ENCODE results near the gene SLC25A13. TPM values are rescaled to one million over a fixed set of nuclear protein-coding genes. Genes with fewer than 3 reads are reported as not detected.

SLC25A13 gene
- total RNA-seq, 1 experiment from 2014 or later, result 71.7 TPM

- H3K56ac ChIP-seq (ENCODE audit: insufficient read length, low read depth, low read length), result no peak overlapping the region
- DNase-seq, result no peak
- H4K20me1 ChIP-seq (ENCODE audit: control insufficient read depth, insufficient read depth, insufficient read length), result no peaks in the 10 kb centered on the region
- no peak overlapping the region for H3K9ac ChIP-seq (ENCODE audit: extremely low read depth, insufficient read length, low read length)
- WGBS (ENCODE audit: extremely low coverage, insufficient read length, low lambda C conversion rate), result no CpG with 5 or more reads among the region's 4 CpGs
- no peak overlapping the region for H2AK5ac ChIP-seq (ENCODE audit: insufficient read length, low read length)
- TF ChIP-seq, protein P1, sequence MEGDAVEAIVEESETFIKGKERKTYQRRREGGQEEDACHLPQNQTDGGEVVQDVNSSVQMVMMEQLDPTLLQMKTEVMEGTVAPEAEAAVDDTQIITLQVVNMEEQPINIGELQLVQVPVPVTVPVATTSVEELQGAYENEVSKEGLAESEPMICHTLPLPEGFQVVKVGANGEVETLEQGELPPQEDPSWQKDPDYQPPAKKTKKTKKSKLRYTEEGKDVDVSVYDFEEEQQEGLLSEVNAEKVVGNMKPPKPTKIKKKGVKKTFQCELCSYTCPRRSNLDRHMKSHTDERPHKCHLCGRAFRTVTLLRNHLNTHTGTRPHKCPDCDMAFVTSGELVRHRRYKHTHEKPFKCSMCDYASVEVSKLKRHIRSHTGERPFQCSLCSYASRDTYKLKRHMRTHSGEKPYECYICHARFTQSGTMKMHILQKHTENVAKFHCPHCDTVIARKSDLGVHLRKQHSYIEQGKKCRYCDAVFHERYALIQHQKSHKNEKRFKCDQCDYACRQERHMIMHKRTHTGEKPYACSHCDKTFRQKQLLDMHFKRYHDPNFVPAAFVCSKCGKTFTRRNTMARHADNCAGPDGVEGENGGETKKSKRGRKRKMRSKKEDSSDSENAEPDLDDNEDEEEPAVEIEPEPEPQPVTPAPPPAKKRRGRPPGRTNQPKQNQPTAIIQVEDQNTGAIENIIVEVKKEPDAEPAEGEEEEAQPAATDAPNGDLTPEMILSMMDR (conservative IDR thresholded peaks at IDR 0.05), result no peak
- no peak overlapping the region for H3K23ac ChIP-seq (ENCODE audit: insufficient read length, low read depth, low read length)
- no peak overlapping the region for H4K5ac ChIP-seq (ENCODE audit: insufficient read length, low read depth, low read length)
- H3K4me1 ChIP-seq (ENCODE audit: insufficient read depth, low read length), result no peaks in the 10 kb centered on the region
- H3K27ac Mint-ChIP-seq, result no peak overlapping the region; a peak in 1 of 7 replicates
- H3K4me1 Mint-ChIP-seq, result 0 out of 4 replicates have a peak, but pooled peaks cover 0 to 3% of the 10 kb centered on the region in 2 experiments
- no peak overlapping the region for H3T11ph ChIP-seq (ENCODE audit: low read length)
- no peaks in the 10 kb centered on the region for H3K27me3 Mint-ChIP-seq (ENCODE audit: low read depth)
- no peaks in the 10 kb centered on the region for H3K79me2 ChIP-seq (ENCODE audit: insufficient read depth, low read length)
- H2BK15ac ChIP-seq (ENCODE audit: low read depth, low read length), result no peak overlapping the region
- H3K18ac ChIP-seq (ENCODE audit: insufficient read length, low read depth, low read length), result no peak overlapping the region
- H3K36me3 Mint-ChIP-seq (ENCODE audit: insufficient read depth in 1 of 3, low read depth in 3 of 3), result peaks cover 7 to 35% (median 28%) of the 10 kb centered on the region in 3 experiments; a peak in 6 of 7 replicates
- no peak overlapping the region for H3K4me3 Mint-ChIP-seq
- H2BK120ac ChIP-seq (ENCODE audit: low read depth, low read length, poor library complexity, severe bottlenecking), result no peak overlapping the region
- H2AFZ ChIP-seq (ENCODE audit: low read length), result no peak overlapping the region
- H3K4ac ChIP-seq (ENCODE audit: low read depth, low read length), result no peak overlapping the region
- no peak overlapping the region for H3K4me2 ChIP-seq (ENCODE audit: insufficient read depth, insufficient read length, low read length)
- H2BK12ac ChIP-seq (ENCODE audit: insufficient read length, low read depth, low read length), result no peak overlapping the region
- H3K27ac ChIP-seq (ENCODE audit: insufficient read length, low read depth, low read length), result no peak overlapping the region
- no peak overlapping the region for H2BK5ac ChIP-seq (ENCODE audit: insufficient read length, low read length)
- H2BK20ac ChIP-seq (ENCODE audit: low read depth, low read length, poor library complexity, severe bottlenecking), result no peak overlapping the region
- no peak overlapping the region for H3K14ac ChIP-seq (ENCODE audit: insufficient read depth, low read length)
- H3K9me3 ChIP-seq (ENCODE audit: control insufficient read depth, low read depth, low read length), result no peaks in the 10 kb centered on the region
- H3K79me1 ChIP-seq (ENCODE audit: insufficient read depth, low read depth, low read length, poor library complexity, severe bottlenecking), result no peaks in the 10 kb centered on the region
- H3K9me3 Mint-ChIP-seq, result no peaks in the 10 kb centered on the region
- H3K27me3 ChIP-seq (ENCODE audit: insufficient read depth, low read length), result no peaks in the 10 kb centered on the region
- no peaks in the 10 kb centered on the region for H3K23me2 ChIP-seq (ENCODE audit: insufficient read length, low read depth, low read length, poor library complexity, severe bottlenecking)
- no peak overlapping the region for H4K8ac ChIP-seq (replicated peaks; ENCODE audit: insufficient read length, low read depth, low read length)
- no peak overlapping the region for H4K91ac ChIP-seq (ENCODE audit: insufficient read length, low read depth, low read length)
Observed at GRCh38 chr7:96189129-96189820, 132.6 kb downstream of the SLC25A13 start.

Measured in H9 (cell line).